ENCODE measurements around the gene PARP2. TPM values are rescaled to one million over a fixed set of nuclear protein-coding genes. Genes with fewer than 3 reads are reported as not detected.

PARP2 gene
- total and polyA plus RNA-seq, 2 of the 8 experiments (the other 6 are each of a cell fraction or from before 2014, with no cell fraction given), result 27.7 to 41.7 TPM

DNA sequence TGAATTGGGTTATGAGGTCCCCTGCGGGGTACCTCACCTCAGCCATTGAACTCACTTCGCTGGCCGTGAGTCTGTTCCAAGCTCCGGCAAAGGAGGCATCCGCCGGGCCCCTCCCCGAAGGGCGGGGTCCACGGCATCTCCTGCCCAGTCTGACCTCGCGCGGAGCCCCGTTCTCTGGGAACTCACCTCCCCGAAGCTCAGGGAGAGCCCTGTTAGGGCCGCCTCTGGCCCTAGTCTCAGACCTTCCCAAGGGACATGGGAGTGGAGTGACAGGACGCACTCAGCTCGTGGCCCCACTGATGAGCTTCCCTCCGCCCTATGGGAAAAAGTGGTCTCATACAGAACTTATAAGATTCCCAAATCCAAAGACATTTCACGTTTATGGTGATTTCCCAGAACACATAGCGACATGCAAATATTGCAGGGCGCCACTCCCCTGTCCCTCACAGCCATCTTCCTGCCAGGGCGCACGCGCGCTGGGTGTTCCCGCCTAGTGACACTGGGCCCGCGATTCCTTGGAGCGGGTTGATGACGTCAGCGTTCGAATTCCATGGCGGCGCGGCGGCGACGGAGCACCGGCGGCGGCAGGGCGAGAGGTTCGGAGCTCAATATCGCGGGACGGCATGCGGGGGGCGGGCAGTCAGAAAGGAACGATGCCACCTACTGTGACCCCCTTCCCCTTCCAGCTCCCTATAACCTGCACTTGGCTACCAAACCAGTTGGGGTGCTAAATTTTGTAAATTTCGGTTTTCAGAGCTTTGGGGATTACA, at the start of gene PARP2 (continued):
- TF ChIP-seq SP1 (IDR thresholded peaks at IDR 0.05; ENCODE audit: low read depth, low read length) (peak; percentile 80; the same call in 1 of the 2 replicates), CBX8 (IDR thresholded peaks at IDR 0.05; ENCODE audit: borderline replicate concordance, low read depth, low read length) (no peak), KDM1A (IDR thresholded peaks at IDR 0.05; ENCODE audit: borderline replicate concordance, low read length) (no peak), SUZ12 (IDR thresholded peaks at IDR 0.05; ENCODE audit: low read length) (no peak), PHF8 (conservative IDR thresholded peaks at IDR 0.05; ENCODE audit: low read depth, low read length) (peak; percentile 57), SRF (IDR thresholded peaks at IDR 0.05; ENCODE audit: low read depth, low read length) (peak; percentile 46; the same call in 1 of the 2 replicates), POLR2A (IDR thresholded peaks at IDR 0.05; ENCODE audit: control extremely low read depth in 1 of 2, low read depth in 2 of 2, low read length in 2 of 2) (peak; percentile 97 to 100), FOSL1 (IDR thresholded peaks at IDR 0.05; ENCODE audit: insufficient read depth, low read depth, low read length) (no peak), GTF2F1 (IDR thresholded peaks at IDR 0.05; ENCODE audit: borderline replicate concordance, low read depth, low read length) (peak; percentile 98), NRF1 (IDR thresholded peaks at IDR 0.05; ENCODE audit: low read depth, low read length) (peak; percentile 68), JUND (IDR thresholded peaks at IDR 0.05; ENCODE audit: low read length) (peak; percentile 97), TEAD4 (IDR thresholded peaks at IDR 0.05; ENCODE audit: low read depth, low read length) (peak; percentile 91), HDAC2 (IDR thresholded peaks at IDR 0.05; ENCODE audit: borderline replicate concordance in 1 of 2, low read depth in 2 of 2, low read length in 2 of 2) (peak in 1 of 2 experiments; percentile 83; a peak in 1 of 4 replicates), KDM5A (IDR thresholded peaks at IDR 0.05; ENCODE audit: low read length) (peak; percentile 55; the same call in 1 of the 2 replicates), RXRA (IDR thresholded peaks at IDR 0.05; ENCODE audit: insufficient read depth, low read depth, low read length) (no peak), CHD1 (IDR thresholded peaks at IDR 0.05; ENCODE audit: low read depth, low read length) (no peak), ASH2L (IDR thresholded peaks at IDR 0.05; ENCODE audit: low read length) (peak; percentile 90)
- TF ChIP-seq, protein P1, sequence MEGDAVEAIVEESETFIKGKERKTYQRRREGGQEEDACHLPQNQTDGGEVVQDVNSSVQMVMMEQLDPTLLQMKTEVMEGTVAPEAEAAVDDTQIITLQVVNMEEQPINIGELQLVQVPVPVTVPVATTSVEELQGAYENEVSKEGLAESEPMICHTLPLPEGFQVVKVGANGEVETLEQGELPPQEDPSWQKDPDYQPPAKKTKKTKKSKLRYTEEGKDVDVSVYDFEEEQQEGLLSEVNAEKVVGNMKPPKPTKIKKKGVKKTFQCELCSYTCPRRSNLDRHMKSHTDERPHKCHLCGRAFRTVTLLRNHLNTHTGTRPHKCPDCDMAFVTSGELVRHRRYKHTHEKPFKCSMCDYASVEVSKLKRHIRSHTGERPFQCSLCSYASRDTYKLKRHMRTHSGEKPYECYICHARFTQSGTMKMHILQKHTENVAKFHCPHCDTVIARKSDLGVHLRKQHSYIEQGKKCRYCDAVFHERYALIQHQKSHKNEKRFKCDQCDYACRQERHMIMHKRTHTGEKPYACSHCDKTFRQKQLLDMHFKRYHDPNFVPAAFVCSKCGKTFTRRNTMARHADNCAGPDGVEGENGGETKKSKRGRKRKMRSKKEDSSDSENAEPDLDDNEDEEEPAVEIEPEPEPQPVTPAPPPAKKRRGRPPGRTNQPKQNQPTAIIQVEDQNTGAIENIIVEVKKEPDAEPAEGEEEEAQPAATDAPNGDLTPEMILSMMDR (IDR thresholded peaks at IDR 0.05; ENCODE audit: control extremely low read depth in 1 of 3, insufficient read depth in 1 of 3, low read depth in 1 of 3, low read length in 3 of 3), result no peak

Data from H1 (cell line).